K562 treated with DMSO at 1 percent for 4 hours (cell line): ENCODE results near the gene DPPA3. TPM values are rescaled to one million over a fixed set of nuclear protein-coding genes. Genes with fewer than 3 reads are reported as not detected.

Source experiments
- total RNA-seq: library from RNA; unstranded; fragments of 300-600 nt; gene quantifications from 2 replicates; pipeline ENCODE4 v1.2.3, GENCODE V29; 2022; ENCODE audit not compliant: insufficient read depth

The DPPA3 gene
- not detected in 2 replicates for total RNA-seq

DNA sequence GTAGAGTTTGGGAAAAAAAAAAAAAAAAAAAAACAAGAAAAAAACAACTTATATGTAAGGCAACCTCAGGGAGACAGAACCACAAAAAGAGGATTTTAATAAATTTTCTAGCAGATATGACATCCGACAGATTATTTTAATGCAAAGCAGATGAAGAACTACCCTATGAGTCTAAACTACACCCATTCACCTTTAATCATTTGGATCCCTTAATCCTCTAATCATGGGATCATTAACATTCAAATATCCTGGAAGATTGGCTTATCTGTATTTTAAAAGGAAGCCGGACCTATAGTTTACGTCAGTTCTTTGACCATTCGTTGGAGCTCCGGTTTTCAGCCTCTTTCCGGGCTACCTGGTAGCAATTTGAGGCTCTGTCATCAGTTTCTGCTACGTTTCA, at the start of gene DPPA3:
TSS of gene DPPA3 (plus strand) at position 301 of the 400 bp plus-strand sequence. CDS start 138 bp downstream, outside the sequence.

DNA sequence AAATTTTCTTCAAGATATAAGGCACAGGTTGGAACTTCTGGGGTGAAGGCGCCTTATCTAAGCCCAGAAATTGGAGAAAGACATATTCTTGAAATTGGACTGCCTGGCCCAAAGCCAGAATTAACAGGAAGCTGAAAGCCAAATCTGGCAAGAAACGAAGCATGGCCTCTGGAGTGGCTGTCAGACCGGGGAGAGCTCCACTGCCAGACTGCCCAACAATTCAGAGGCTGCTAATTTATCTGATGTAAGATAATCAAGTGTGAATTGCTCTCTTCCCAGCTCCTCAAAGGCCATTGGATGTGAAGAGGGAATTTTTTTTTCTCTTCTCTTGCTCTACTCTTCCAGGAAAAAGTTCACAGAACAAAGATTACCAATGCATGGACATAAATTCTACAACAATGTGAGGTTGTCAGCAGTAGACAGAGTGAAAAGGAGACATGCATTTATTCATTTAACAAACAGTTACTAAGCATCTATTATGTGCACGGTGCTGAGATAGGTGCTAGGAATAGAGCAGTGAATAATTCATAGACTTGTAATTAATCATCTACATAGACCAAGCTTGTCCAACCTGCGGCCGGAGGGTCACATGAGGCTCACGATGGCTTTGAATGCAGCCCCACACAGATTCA, 15.6 kb upstream of the DPPA3 start, which contains the start of gene GDF3:
TSS of gene GDF3 (minus strand) at position 210 of the 632 bp plus-strand sequence. CDS start at position 163, 47 bp downstream.

DNA sequence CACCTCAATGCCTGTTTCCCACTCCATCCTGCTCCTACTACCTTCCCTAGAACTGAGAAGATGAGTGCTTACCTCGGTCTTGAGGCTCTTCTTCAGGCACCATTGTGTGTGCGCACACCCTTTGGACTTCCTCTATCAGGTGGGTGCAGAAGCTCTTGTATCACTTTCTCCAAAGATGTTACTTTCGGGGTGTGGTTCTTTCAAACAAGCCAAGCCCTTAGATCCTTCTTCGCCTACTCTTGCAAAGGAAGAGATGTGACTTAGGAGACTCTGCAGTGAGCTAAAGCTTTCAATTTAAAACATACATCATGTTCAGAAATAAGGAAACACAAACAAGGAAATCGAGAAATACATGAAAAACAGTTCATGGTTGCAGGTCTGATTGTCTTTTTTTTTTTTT, 36.0 kb downstream of the DPPA3 start, which contains the start of gene CLEC4C:
TSS of gene CLEC4C (minus strand) at position 130 of the 400 bp plus-strand sequence. CDS start at position 103, 27 bp downstream.

Other genes with a start within 250 kb of the DPPA3 start
- gene CD163, start 207.7 kb upstream of the DPPA3 start, total RNA-seq: not detected in 2 replicates
- gene APOBEC1, start 45.5 kb upstream of the DPPA3 start, total RNA-seq: not detected in 2 replicates
- gene GDF3, start 15.7 kb upstream of the DPPA3 start, total RNA-seq: not detected in 2 replicates
- not detected in 2 replicates for gene CLEC4C, start 35.9 kb downstream of the DPPA3 start, total RNA-seq
- gene NANOGNB, start 53.8 kb downstream of the DPPA3 start, total RNA-seq: not detected in 2 replicates
- gene NANOG, start 78.0 kb downstream of the DPPA3 start, total RNA-seq: not detected in 2 replicates
- gene SLC2A14, start 161.5 kb downstream of the DPPA3 start, total RNA-seq: 0.38 TPM in 1 of 2 replicates, not detected in the other
- gene SLC2A3, start 224.8 kb downstream of the DPPA3 start, total RNA-seq: 27.8 and 30.0 TPM in 2 replicates